Ishikawa (cell line): ENCODE measurements around the gene FAM149A.

Source experiments
- EP300 ChIP-seq: IDR thresholded peaks from 2 replicates; pipeline ENCODE4 v1.6.1; 2012; ENCODE audit warnings: borderline replicate concordance
- RAD21 ChIP-seq: IDR thresholded peaks from 2 replicates; pipeline ENCODE4 v1.6.1; 2012; ENCODE audit warnings: low read depth
- TAF1 ChIP-seq: IDR thresholded peaks from 2 replicates; pipeline ENCODE4 v1.6.1; 2012; ENCODE audit warnings: low read depth, mild to moderate bottlenecking
- YY1 ChIP-seq: IDR thresholded peaks from 2 replicates; pipeline ENCODE4 v1.6.1; 2012; ENCODE audit warnings: low read depth
- TF ChIP-seq, protein P1 (sequence below): IDR thresholded peaks from 2 replicates; pipeline ENCODE4 v1.6.1; 2012
- TF ChIP-seq, protein P2 (sequence below): IDR thresholded peaks from 2 replicates; pipeline ENCODE4 v1.6.1; 2012

DNA sequence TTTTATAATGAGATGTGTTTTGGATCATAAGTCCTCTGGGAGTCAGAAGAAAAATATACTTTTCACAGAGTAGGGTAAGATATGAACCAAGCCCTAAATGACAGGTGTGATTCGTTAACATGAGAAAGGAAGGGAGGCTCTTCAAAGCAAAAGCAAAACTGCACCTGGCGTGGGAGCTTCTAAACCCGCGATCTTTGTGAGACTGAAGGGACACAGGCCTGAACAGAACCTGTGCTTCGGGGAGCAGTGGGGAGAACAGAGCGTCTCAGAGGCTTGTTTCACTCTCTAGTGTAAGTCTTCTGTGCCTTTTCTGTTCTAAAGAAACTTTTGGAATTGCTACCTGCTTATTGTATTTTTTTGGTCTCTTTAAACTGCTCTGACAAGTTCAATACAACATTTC is 56.6 kb downstream of the FAM149A start:
- TF ChIP-seq YY1 (no peak), EP300 (no peak), RAD21 (no peak), TAF1 (no peak)
- TF ChIP-seq, protein P1, sequence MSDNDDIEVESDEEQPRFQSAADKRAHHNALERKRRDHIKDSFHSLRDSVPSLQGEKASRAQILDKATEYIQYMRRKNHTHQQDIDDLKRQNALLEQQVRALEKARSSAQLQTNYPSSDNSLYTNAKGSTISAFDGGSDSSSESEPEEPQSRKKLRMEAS = no peak
- TF ChIP-seq, protein P2, sequence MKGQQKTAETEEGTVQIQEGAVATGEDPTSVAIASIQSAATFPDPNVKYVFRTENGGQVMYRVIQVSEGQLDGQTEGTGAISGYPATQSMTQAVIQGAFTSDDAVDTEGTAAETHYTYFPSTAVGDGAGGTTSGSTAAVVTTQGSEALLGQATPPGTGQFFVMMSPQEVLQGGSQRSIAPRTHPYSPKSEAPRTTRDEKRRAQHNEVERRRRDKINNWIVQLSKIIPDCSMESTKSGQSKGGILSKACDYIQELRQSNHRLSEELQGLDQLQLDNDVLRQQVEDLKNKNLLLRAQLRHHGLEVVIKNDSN = no peak
